OCI-LY1 (cell line): ENCODE measurements around the gene NUDT14.

Experiments used
- EZH2 ChIP-seq: fragments of 200-600 bp; sonication (generic), shearing (Covaris generic); IDR thresholded peaks from 2 replicates; pipeline ENCODE4 v1.8.0; 2017; ENCODE audit warnings: borderline replicate concordance, mixed run types, mild to moderate bottlenecking, antibody characterized with exemption, low read length, moderate library complexity, mixed read lengths
- TF ChIP-seq, protein P1 (sequence below): fragments of 200-600 bp; sonication (generic), shearing (Covaris generic); IDR thresholded peaks from 2 replicates; pipeline ENCODE4 v1.5.1; 2017; ENCODE audit warnings: mild to moderate bottlenecking, antibody characterized with exemption, low read length, moderate library complexity, mixed read lengths

DNA sequence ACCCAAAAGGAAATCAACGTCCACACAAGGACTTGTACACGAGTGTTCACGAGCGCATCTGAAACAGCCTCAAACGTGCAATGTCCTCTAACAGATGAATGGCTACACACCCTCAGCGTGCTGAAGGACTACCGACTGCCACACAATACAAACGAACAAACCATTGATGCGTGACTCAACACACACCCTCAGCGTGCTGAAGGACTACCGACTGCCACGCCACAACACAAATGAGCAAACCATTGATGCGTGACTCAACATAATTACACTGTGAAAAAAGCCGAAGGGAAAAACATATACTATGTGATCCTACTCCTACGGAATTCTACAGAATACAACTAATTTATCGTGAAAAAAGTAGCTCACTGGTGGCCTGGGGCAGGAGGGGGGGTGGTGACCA lies 42.1 kb upstream of the NUDT14 start:
- no peak for TF ChIP-seq EZH2
- TF ChIP-seq, protein P1, sequence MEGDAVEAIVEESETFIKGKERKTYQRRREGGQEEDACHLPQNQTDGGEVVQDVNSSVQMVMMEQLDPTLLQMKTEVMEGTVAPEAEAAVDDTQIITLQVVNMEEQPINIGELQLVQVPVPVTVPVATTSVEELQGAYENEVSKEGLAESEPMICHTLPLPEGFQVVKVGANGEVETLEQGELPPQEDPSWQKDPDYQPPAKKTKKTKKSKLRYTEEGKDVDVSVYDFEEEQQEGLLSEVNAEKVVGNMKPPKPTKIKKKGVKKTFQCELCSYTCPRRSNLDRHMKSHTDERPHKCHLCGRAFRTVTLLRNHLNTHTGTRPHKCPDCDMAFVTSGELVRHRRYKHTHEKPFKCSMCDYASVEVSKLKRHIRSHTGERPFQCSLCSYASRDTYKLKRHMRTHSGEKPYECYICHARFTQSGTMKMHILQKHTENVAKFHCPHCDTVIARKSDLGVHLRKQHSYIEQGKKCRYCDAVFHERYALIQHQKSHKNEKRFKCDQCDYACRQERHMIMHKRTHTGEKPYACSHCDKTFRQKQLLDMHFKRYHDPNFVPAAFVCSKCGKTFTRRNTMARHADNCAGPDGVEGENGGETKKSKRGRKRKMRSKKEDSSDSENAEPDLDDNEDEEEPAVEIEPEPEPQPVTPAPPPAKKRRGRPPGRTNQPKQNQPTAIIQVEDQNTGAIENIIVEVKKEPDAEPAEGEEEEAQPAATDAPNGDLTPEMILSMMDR = no peak
